HEK293 (cell line): ENCODE results near the gene HPCAL1.
A peak's percentile ranks its signal among the peaks of the same experiment; 100 is the strongest.

Source experiments
- CTCF ChIA-PET: fragments of 350-600 bp; formaldehyde crosslinking; extraction: SDS; loops from one replicate; lab custom pipeline; 2021; ENCODE audit warnings: antibody characterized with exemption; lab: Yijun Ruan, JAX
- POLR2A ChIA-PET: fragments of 300-600 bp; formaldehyde crosslinking; extraction: SDS; loops from one replicate; lab custom pipeline; 2020; ENCODE audit warnings: antibody characterized with exemption, inconsistent platforms; lab: Yijun Ruan, JAX
- H3K27ac ChIP-seq: fragments of 200-500 bp; sonication (Bioruptor generic); 2 replicates; pipeline ENCODE4 v1.5.1; 2014; ENCODE audit warnings: low read depth, low read length, control low read depth, inconsistent platforms; ENCODE audit errors: extremely low read depth
- H3K36me3 ChIP-seq, 2 experiments: fragments of 200-500 bp in 1 of 2; sonication (Bioruptor generic) in 1 of 2; 1 replicate in 1 of 2; 2 replicates in 1 of 2; pipeline ENCODE4 v1.5.1; 2014 to 2017; ENCODE audit warnings: inconsistent platforms in 2 of 2, low read length in 2 of 2; ENCODE audit not compliant: control insufficient read depth in 2 of 2, insufficient read depth in 1 of 2
- H3K4me1 ChIP-seq: fragments of 200-500 bp; sonication (Bioruptor generic); 2 replicates; pipeline ENCODE4 v1.5.1; 2014; ENCODE audit warnings: mild to moderate bottlenecking, low read length, inconsistent platforms; ENCODE audit not compliant: control insufficient read depth, insufficient read depth
- H3K4me3 ChIP-seq: 2 replicates; pipeline ENCODE4 v1.5.1; 2011; ENCODE audit warnings: low read depth, mild to moderate bottlenecking, control low read depth, low read length, moderate library complexity
- H3K9me3 ChIP-seq: fragments of 200-500 bp; sonication (Bioruptor generic); 2 replicates; pipeline ENCODE4 v1.5.1; 2014; ENCODE audit warnings: low read depth, low read length, inconsistent platforms; ENCODE audit not compliant: control insufficient read depth, insufficient read depth
- CTCF ChIP-seq: fragments of 450-650 bp; formaldehyde crosslinking; IDR thresholded peaks from 2 replicates; pipeline ENCODE4 v1.5.1; 2016; ENCODE audit warnings: missing biosample characterization, missing genetic modification characterization
- EGR2 ChIP-seq: fragments of 450-650 bp; formaldehyde crosslinking; IDR thresholded peaks from 2 replicates; pipeline ENCODE4 v1.5.1; 2016; ENCODE audit warnings: low read depth, missing biosample characterization, missing genetic modification characterization
- GLI2 ChIP-seq: fragments of 450-650 bp; formaldehyde crosslinking; IDR thresholded peaks from 2 replicates; pipeline ENCODE4; 2017; ENCODE audit warnings: missing biosample characterization, missing genetic modification characterization, low read depth, borderline replicate concordance
- HOXD13 ChIP-seq: sonication (generic); formaldehyde crosslinking; IDR thresholded peaks from 2 replicates; pipeline ENCODE4 v1.8.0; 2022; ENCODE audit warnings: missing genetic modification reagents, borderline replicate concordance
- KLF9 ChIP-seq: fragments of 450-650 bp; formaldehyde crosslinking; IDR thresholded peaks from 2 replicates; pipeline ENCODE4 v1.5.1; 2016; ENCODE audit warnings: missing biosample characterization, missing genetic modification characterization, low read depth
- TCF7L2 ChIP-seq: IDR thresholded peaks from 2 replicates; pipeline ENCODE4 v1.6.1; 2011; ENCODE audit warnings: low read depth, mild to moderate bottlenecking, inconsistent platforms, low read length, moderate library complexity, borderline replicate concordance
- ZBTB10 ChIP-seq: fragments of 450-650 bp; formaldehyde crosslinking; IDR thresholded peaks from 2 replicates; pipeline ENCODE4 v1.5.1; 2016; ENCODE audit warnings: missing biosample characterization, missing genetic modification characterization
- ZBTB20 ChIP-seq: fragments of 450-650 bp; formaldehyde crosslinking; IDR thresholded peaks from 2 replicates; pipeline ENCODE4 v1.5.1; 2016; ENCODE audit warnings: missing biosample characterization, missing genetic modification characterization
- ZFP37 ChIP-seq: fragments of 450-650 bp; formaldehyde crosslinking; IDR thresholded peaks from 2 replicates; pipeline ENCODE4 v1.5.1; 2016; ENCODE audit warnings: missing biosample characterization, missing genetic modification characterization
- ZNF138 ChIP-seq: fragments of 450-650 bp; formaldehyde crosslinking; IDR thresholded peaks from 2 replicates; pipeline ENCODE4 v1.5.1; 2016; ENCODE audit warnings: missing biosample characterization, missing genetic modification characterization, borderline replicate concordance
- ZNF146 ChIP-seq: fragments of 450-650 bp; formaldehyde crosslinking; IDR thresholded peaks from 2 replicates; pipeline ENCODE4 v1.5.1; 2016; ENCODE audit warnings: missing biosample characterization, missing genetic modification characterization
- ZNF184 ChIP-seq: fragments of 450-650 bp; IDR thresholded peaks from 2 replicates; pipeline ENCODE4 v1.5.1; 2018; ENCODE audit warnings: missing biosample characterization, mild to moderate bottlenecking, missing genetic modification characterization
- ZNF2 ChIP-seq: fragments of 450-650 bp; formaldehyde crosslinking; IDR thresholded peaks from 2 replicates; pipeline ENCODE4 v1.5.1; 2016; ENCODE audit warnings: missing biosample characterization, missing genetic modification characterization
- ZNF473 ChIP-seq: fragments of 450-650 bp; formaldehyde crosslinking; IDR thresholded peaks from 2 replicates; pipeline ENCODE4 v1.5.1; 2017; ENCODE audit warnings: missing biosample characterization, missing genetic modification characterization
- ZNF513 ChIP-seq: fragments of 450-650 bp; IDR thresholded peaks from 2 replicates; pipeline ENCODE4 v1.5.1; 2018; ENCODE audit warnings: missing biosample characterization, missing genetic modification characterization
- ZNF518A ChIP-seq: fragments of 450-650 bp; formaldehyde crosslinking; conservative IDR thresholded peaks from 2 replicates; pipeline ENCODE4 v1.5.1; 2016; ENCODE audit warnings: low read depth, missing biosample characterization, missing genetic modification characterization
- ZNF549 ChIP-seq: fragments of 450-650 bp; IDR thresholded peaks from 2 replicates; pipeline ENCODE4 v1.5.1; 2018; ENCODE audit warnings: missing biosample characterization, missing genetic modification characterization, mild to moderate bottlenecking, inconsistent platforms, moderate library complexity
- ZNF561 ChIP-seq: fragments of 450-650 bp; IDR thresholded peaks from 2 replicates; pipeline ENCODE4 v1.5.1; 2018; ENCODE audit warnings: missing biosample characterization, missing genetic modification characterization, borderline replicate concordance
- ZNF585B ChIP-seq: fragments of 450-650 bp; formaldehyde crosslinking; IDR thresholded peaks from 2 replicates; pipeline ENCODE4 v1.5.1; 2016; ENCODE audit warnings: missing biosample characterization, missing genetic modification characterization
- ZNF654 ChIP-seq: fragments of 450-650 bp; formaldehyde crosslinking; IDR thresholded peaks from 2 replicates; pipeline ENCODE4 v1.5.1; 2016; ENCODE audit warnings: low read depth, missing biosample characterization, missing genetic modification characterization
- ZNF707 ChIP-seq: fragments of 450-650 bp; formaldehyde crosslinking; IDR thresholded peaks from 2 replicates; pipeline ENCODE4 v1.5.1; 2016; ENCODE audit warnings: missing biosample characterization, missing genetic modification characterization
- ZNF76 ChIP-seq: fragments of 450-650 bp; formaldehyde crosslinking; IDR thresholded peaks from 2 replicates; pipeline ENCODE4; 2016; ENCODE audit warnings: low read depth, missing biosample characterization, missing genetic modification characterization, borderline replicate concordance
- ZSCAN16 ChIP-seq: fragments of 450-650 bp; formaldehyde crosslinking; IDR thresholded peaks from 2 replicates; pipeline ENCODE4 v1.5.1; 2016; ENCODE audit warnings: missing biosample characterization, missing genetic modification characterization
- ZSCAN4 ChIP-seq: fragments of 450-650 bp; formaldehyde crosslinking; IDR thresholded peaks from 2 replicates; pipeline ENCODE4 v1.5.1; 2017; ENCODE audit warnings: missing biosample characterization, missing genetic modification characterization

Gene HPCAL1

GRCh38 chr2:10303181-10303693 lies 533 bp downstream of the HPCAL1 start:
- POLR2A ChIA-PET = no interaction called here
- Histone ChIP-seq H3K27ac (peak overlapping the region; percentile 56; the same call in 1 of the 2 replicates), H3K4me3 (peak overlapping the region; percentile 77), H3K9me3 (no peaks in the 10 kb centered on the region), H3K4me1 (0 out of 2 replicates have a peak, but pooled peaks cover 4% of the 10 kb centered on the region), H3K36me3 (no peaks in the 10 kb centered on the region)
- CTCF ChIA-PET = interaction anchor here (0.6 to 1.2 kb wide), 5 partner anchors 25 to 161 kb away, joined by 3 to 5 read pairs (median 3); no protein-coding TSS in a partner anchor
- TF ChIP-seq ZNF76 (tag by site-specific recombination) (peak; percentile 58; the same call in 1 of the 2 replicates), ZSCAN4 (tag by site-specific recombination) (peak; percentile 87), ZNF146 (tag by site-specific recombination) (no peak), EGR2 (tag by site-specific recombination) (no peak), GLI2 (tag by site-specific recombination) (no peak), KLF9 (tag by site-specific recombination) (no peak), ZBTB10 (tag by site-specific recombination) (peak; percentile 38; the same call in 1 of the 2 replicates), ZNF585B (tag by site-specific recombination) (no peak), ZFP37 (tag by site-specific recombination) (no peak), ZNF518A (tag by site-specific recombination) (no peak), ZNF654 (tag by site-specific recombination) (no peak), ZNF184 (tag by site-specific recombination) (no peak), ZNF707 (tag by site-specific recombination) (no peak), ZNF561 (0 out of 2 replicates have a peak, but pooled peaks have one; percentile 6), HOXD13 (CRISPR knock-in tag) (no peak), TCF7L2 (no peak), ZBTB20 (tag by site-specific recombination) (0 out of 2 replicates have a peak, but pooled peaks have one; percentile 16), ZNF473 (tag by site-specific recombination) (no peak), ZNF138 (tag by site-specific recombination) (no peak), CTCF (tag by site-specific recombination) (0 out of 2 replicates have a peak, but pooled peaks have one; percentile 12), ZSCAN16 (tag by site-specific recombination) (no peak), ZNF549 (no peak), ZNF513 (tag by site-specific recombination) (no peak), ZNF2 (tag by site-specific recombination) (peak; percentile 66)
